Progenitor cell of endocrine pancreas (in vitro differentiated cells): ENCODE data around the gene BIVM. TPM values are rescaled to one million over a fixed set of nuclear protein-coding genes. Genes with fewer than 3 reads are reported as not detected.
A peak's percentile ranks its signal among the peaks of the same experiment; 100 is the strongest.

ENCODE experiments used
- DNase-seq: peaks from one replicate; pipeline ENCODE4 v3.0.0; 2021; ENCODE audit warnings: low spot score; ENCODE audit not compliant: unreplicated experiment
- H3K27ac Mint-ChIP-seq: 2 replicates; pipeline ENCODE4 v1.8.0; 2021; ENCODE audit warnings: mild to moderate bottlenecking, moderate library complexity, mixed read lengths
- H3K27me3 Mint-ChIP-seq: 2 replicates; pipeline ENCODE4 v1.8.0; 2021; ENCODE audit warnings: mixed read lengths
- H3K36me3 Mint-ChIP-seq: 2 replicates; pipeline ENCODE4 v1.8.0; 2022; ENCODE audit warnings: mixed read lengths; ENCODE audit not compliant: insufficient read depth
- H3K4me1 Mint-ChIP-seq: 2 replicates; pipeline ENCODE4 v1.8.0; 2021; ENCODE audit warnings: low read depth, mixed read lengths
- H3K4me3 Mint-ChIP-seq: 2 replicates; pipeline ENCODE4 v1.8.0; 2021; ENCODE audit warnings: low read depth, mild to moderate bottlenecking, moderate library complexity, mixed read lengths
- H3K9me3 Mint-ChIP-seq: 2 replicates; pipeline ENCODE4 v1.8.0; 2021; ENCODE audit warnings: low read depth, mixed read lengths
- total RNA-seq: library from RNA; stranded (reverse); gene quantifications from 2 replicates; pipeline ENCODE4 v1.2.1, GENCODE V29; 2021
- TF ChIP-seq, protein P1 (sequence below): fragments of 200-600 bp; sonication (generic); IDR thresholded peaks from one replicate; pipeline ENCODE4 v1.5.0; 2021; ENCODE audit warnings: antibody characterized with exemption, mild to moderate bottlenecking; ENCODE audit not compliant: unreplicated experiment

The BIVM gene
- total RNA-seq, 1 donor from 2014 or later: 28.5 TPM

DNA sequence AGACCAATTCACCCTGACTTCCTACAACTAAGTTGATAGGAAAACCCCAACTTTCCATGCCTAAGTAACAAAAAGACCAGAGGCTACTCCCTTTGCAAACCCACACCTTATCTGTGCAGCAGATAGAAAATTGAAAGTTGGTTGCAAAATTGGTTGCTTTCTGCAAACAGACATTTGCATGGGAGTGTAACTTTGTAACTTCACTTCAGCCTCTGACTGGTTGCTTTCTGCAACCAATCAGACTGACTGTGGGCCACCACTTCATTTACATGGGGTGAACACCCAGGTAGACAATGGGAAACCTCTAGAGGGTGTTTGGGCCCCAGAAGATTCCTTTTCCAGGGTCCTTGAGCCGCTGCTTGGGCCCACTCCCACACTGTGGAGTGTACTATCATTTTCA lies 35.2 kb upstream of the BIVM start:
- no peak for DNase-seq
- TF ChIP-seq, protein P1, sequence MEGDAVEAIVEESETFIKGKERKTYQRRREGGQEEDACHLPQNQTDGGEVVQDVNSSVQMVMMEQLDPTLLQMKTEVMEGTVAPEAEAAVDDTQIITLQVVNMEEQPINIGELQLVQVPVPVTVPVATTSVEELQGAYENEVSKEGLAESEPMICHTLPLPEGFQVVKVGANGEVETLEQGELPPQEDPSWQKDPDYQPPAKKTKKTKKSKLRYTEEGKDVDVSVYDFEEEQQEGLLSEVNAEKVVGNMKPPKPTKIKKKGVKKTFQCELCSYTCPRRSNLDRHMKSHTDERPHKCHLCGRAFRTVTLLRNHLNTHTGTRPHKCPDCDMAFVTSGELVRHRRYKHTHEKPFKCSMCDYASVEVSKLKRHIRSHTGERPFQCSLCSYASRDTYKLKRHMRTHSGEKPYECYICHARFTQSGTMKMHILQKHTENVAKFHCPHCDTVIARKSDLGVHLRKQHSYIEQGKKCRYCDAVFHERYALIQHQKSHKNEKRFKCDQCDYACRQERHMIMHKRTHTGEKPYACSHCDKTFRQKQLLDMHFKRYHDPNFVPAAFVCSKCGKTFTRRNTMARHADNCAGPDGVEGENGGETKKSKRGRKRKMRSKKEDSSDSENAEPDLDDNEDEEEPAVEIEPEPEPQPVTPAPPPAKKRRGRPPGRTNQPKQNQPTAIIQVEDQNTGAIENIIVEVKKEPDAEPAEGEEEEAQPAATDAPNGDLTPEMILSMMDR: no peak
- Mint-ChIP-seq H3K36me3 (no peaks in the 10 kb centered on the region), H3K4me1 (no peaks in the 10 kb centered on the region), H3K27ac (no peak overlapping the region), H3K9me3 (no peaks in the 10 kb centered on the region), H3K27me3 (no peaks in the 10 kb centered on the region), H3K4me3 (no peak overlapping the region)

DNA sequence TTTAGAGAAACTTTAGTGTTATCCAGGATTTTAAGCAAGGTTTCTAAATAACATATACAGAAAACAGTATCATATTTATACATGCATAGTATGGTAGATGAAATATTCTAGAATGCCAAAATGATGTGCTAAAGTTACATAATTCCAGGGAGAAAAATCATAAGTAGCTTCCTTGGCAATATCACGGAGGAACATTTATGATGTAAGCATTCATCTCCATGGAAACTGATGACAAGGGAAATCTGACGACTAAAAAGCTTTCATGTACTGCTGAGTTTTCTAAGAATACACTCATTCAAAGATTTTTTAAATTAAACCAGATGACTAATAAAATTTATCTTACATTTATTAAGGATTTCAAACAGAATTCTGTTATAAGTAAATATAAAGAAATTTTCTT lies 30.0 kb upstream of the BIVM start:
- no peaks in the 10 kb centered on the region for H3K36me3 Mint-ChIP-seq
- no peaks in the 10 kb centered on the region for H3K9me3 Mint-ChIP-seq
- DNase-seq: no peak
- TF ChIP-seq, protein P1: no peak
- no peak overlapping the region for H3K27ac Mint-ChIP-seq
- peaks cover 4% of the 10 kb centered on the region for H3K4me1 Mint-ChIP-seq
- H3K4me3 Mint-ChIP-seq: no peak overlapping the region
- H3K27me3 Mint-ChIP-seq: no peaks in the 10 kb centered on the region

DNA sequence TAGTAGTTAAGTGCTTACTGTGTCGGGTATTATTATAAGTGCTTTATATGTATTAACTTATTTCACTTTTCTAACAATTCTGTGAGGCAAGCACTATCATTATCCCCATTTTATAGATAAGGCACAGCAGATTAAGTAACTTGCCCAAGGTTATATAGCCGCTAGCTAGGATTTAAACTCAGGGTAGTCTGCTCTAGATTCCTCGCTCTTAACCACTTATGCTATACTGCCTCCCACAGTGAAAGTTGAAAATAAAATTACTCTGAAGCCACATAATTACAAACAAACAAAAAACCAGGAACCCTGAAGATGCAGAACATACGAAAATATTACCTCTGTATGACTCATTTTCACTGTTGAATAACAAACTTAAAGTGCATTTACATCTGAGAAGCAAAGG lies 29.2 kb upstream of the BIVM start:
- Mint-ChIP-seq H3K27ac (no peak overlapping the region), H3K4me3 (no peak overlapping the region), H3K4me1 (peaks cover 5% of the 10 kb centered on the region), H3K36me3 (no peaks in the 10 kb centered on the region), H3K9me3 (no peaks in the 10 kb centered on the region), H3K27me3 (no peaks in the 10 kb centered on the region)
- TF ChIP-seq, protein P1: no peak
- DNase-seq: no peak

DNA sequence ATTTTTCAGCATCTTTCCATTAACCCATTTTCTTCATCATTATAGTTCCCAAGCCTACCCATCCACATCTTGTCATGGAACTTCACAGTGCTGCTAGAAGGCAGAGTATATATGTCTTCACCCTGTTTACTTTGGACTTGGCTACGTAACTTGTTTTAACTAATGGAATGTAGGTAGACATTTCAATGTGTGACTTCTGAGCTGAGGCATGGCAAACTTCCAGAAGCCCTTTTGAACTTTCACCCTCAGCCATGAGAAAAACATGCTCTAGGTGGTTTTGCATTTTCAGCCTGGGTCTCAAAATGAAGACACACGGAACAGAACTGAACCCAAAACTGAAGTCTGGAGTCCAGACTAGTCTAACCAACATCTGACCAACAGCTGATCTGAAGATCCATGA lies 28.5 kb upstream of the BIVM start:
- H3K36me3 Mint-ChIP-seq: no peaks in the 10 kb centered on the region
- TF ChIP-seq, protein P1: no peak

DNA sequence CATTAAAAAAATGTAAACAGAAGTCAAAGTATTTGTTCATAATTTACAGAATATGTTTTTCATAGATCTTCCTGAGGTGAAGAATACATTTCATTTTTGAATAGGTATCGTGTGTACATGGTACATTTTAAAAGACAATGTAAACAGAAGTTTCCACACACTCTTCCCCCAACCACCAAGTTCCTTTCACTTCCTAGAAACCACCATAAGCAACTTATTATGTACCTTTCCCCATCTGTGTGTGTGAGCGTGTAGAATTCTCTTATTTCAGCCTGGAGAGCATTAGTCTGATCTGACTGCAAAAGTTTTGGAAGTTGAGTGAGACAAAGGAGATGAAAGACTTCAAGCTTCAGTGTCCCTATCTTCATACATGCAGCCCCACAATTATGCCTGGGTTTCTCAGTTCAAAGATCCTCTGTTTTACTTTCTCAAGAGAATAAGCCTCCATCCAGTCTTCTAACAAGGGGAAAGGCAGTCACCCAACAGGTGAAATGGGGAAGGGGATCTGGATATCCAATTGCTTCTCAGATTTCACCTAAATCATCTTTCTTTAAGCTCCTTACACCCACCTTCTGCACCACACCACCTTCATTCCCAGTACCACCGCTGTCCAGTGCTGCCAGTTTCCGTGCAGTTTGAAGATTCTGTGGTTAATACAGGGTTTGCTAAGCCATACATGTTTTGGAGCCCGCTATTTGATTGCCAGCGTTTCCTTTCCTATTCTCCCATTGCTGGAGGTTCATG lies 27.4 kb upstream of the BIVM start:
- DNase-seq: no peak
- Mint-ChIP-seq H3K36me3 (no peaks in the 10 kb centered on the region), H3K9me3 (no peaks in the 10 kb centered on the region), H3K4me3 (peak overlapping the region; percentile 89), H3K27ac (no peak overlapping the region), H3K4me1 (peaks cover 5% of the 10 kb centered on the region), H3K27me3 (no peaks in the 10 kb centered on the region)
- TF ChIP-seq, protein P1: no peak

More for the DNA sequence above, 28.5 kb upstream of the BIVM start:
- H3K4me3 Mint-ChIP-seq: no peak overlapping the region
- no peak for DNase-seq
- H3K27me3 Mint-ChIP-seq: no peaks in the 10 kb centered on the region
- H3K9me3 Mint-ChIP-seq: no peaks in the 10 kb centered on the region
- H3K27ac Mint-ChIP-seq: no peak overlapping the region
- peaks cover 5% of the 10 kb centered on the region for H3K4me1 Mint-ChIP-seq
